Thymus (tissue), 11 donors: ENCODE measurements around the gene NIPA2. TPM values are rescaled to one million over a fixed set of nuclear protein-coding genes. Genes with fewer than 3 reads are reported as not detected.

ENCODE experiments used
- DNase-seq, 9 donors: peaks; one replicate each; pipeline ENCODE4 v3.0.0-alpha.2; 2013; ENCODE audit warnings: low spot score in 9 of 9, low read depth in 6 of 9, missing footprints in 1 of 9
- H3K27ac ChIP-seq, 2 donors: one replicate each; pipeline ENCODE4 v1.5.1; 2013; ENCODE audit warnings: control low read depth in 1 of 2, low read depth in 1 of 2, low read length in 1 of 2, mild to moderate bottlenecking in 1 of 2, moderate library complexity in 1 of 2
- H3K27me3 ChIP-seq, 2 donors: one replicate each; pipeline ENCODE4 v1.5.1; 2013; ENCODE audit warnings: low read length in 1 of 2; ENCODE audit not compliant: control insufficient read depth in 2 of 2, insufficient read depth in 1 of 2
- H3K36me3 ChIP-seq, 2 donors: one replicate each; pipeline ENCODE4 v1.5.1; 2013; ENCODE audit warnings: low read length in 1 of 2, mild to moderate bottlenecking in 1 of 2, moderate library complexity in 1 of 2; ENCODE audit not compliant: control insufficient read depth in 2 of 2, insufficient read depth in 2 of 2
- H3K4me1 ChIP-seq, 2 donors: one replicate each; pipeline ENCODE4 v1.5.1; 2013; ENCODE audit warnings: low read length in 2 of 2; ENCODE audit not compliant: control insufficient read depth in 2 of 2, insufficient read depth in 2 of 2
- H3K4me3 ChIP-seq, 2 donors: one replicate each; pipeline ENCODE4 v1.5.1; 2013; ENCODE audit warnings: low read length in 2 of 2, control low read depth in 1 of 2, mild to moderate bottlenecking in 1 of 2
- H3K9me3 ChIP-seq, 2 donors: one replicate each; pipeline ENCODE4 v1.5.1; 2013; ENCODE audit warnings: low read length in 1 of 2, mild to moderate bottlenecking in 1 of 2; ENCODE audit not compliant: control insufficient read depth in 2 of 2, insufficient read depth in 1 of 2
- WGBS: extraction: QIAGEN DNeasy Blood & Tissue Kit; methylation state at CpG from one replicate; pipeline ENCODE4 v1.1.7; 2013; 5-methylcytosine and 5-hydroxymethylcytosine counted together
- polyA plus RNA-seq: library from polyadenylated mRNA; stranded (reverse); fragments of 200-250 nt; gene quantifications from one replicate; pipeline ENCODE4 v1.2.3, GENCODE V29; 2013
- total RNA-seq: library from RNA; stranded (reverse); fragments of 120-200 nt; gene quantifications from one replicate; pipeline ENCODE4 v1.2.4, GENCODE V29; 2013
- donor health status: healthy.

The NIPA2 gene
- total and polyA plus RNA-seq, 2 donors: 22.0 to 35.7 TPM

DNA sequence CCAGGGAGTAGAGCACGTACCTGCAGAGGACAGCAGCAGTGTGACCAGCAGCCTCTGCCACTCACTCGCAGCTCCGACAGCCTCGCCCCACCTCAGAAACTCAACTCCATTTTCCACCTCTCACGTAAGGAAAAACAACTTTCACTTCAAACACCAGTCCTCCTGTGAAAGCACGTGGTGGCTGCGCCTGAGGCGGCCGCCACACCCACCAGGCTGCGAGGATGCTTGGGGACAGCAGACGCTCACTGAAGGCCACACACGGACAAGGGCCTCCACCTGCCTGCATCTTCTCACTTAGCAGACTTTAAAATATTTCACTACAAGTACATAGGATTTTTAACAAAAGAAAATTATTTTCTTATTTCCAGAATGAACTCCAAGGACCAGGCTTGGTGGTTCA is 73.8 kb downstream of the NIPA2 start:
- H3K27me3 ChIP-seq: no peaks in the 10 kb centered on the region
- 97% methylated on average over 12 of the region's 12 CpGs for WGBS
- H3K9me3 ChIP-seq: no peaks in the 10 kb centered on the region
- no peak overlapping the region for H3K4me3 ChIP-seq
- no peaks in the 10 kb centered on the region for H3K36me3 ChIP-seq
- H3K27ac ChIP-seq: no peak overlapping the region
- no peaks in the 10 kb centered on the region for H3K4me1 ChIP-seq
- no peak for DNase-seq

DNA sequence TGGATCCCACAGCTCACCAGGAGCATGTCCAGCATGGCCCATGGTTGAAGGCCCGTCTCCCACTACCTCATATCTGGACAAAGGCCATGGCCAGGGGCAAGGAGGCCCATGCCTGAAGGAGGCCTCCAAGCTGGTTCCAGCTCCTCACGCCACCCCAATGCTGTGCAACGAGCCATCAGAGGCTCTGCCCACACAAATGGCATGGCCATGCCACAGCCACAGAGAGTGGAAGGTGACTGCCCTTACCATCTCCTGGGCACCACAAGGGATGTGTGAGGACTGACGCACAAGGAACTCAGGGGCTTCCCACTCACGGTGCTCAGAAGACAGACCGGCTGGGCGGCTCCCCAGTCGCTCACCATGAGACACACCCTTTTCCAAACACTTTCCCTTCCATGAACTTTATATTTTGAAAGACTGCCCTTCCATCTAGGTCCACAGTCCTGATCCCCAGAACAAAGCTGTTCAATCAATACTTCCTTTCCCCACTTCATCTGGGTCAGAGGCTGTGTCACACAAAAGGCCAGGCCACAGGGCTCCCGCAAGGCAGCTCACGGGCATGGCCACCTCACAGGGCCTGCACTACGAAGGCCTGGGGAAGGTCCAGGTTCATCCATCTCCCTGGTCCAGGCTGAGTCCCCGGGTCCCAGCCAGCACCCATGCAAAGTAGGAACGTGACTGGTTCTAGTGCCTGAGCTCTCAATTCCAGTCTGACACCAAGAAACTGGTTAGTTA is 75.3 kb downstream of the NIPA2 start:
- Histone ChIP-seq H3K9me3 (no peaks in the 10 kb centered on the region), H3K36me3 (no peaks in the 10 kb centered on the region), H3K27me3 (no peaks in the 10 kb centered on the region), H3K27ac (no peak overlapping the region), H3K4me3 (no peak overlapping the region), H3K4me1 (no peaks in the 10 kb centered on the region)
- no peak for DNase-seq
- WGBS: 98% methylated on average over 13 of the region's 13 CpGs

DNA sequence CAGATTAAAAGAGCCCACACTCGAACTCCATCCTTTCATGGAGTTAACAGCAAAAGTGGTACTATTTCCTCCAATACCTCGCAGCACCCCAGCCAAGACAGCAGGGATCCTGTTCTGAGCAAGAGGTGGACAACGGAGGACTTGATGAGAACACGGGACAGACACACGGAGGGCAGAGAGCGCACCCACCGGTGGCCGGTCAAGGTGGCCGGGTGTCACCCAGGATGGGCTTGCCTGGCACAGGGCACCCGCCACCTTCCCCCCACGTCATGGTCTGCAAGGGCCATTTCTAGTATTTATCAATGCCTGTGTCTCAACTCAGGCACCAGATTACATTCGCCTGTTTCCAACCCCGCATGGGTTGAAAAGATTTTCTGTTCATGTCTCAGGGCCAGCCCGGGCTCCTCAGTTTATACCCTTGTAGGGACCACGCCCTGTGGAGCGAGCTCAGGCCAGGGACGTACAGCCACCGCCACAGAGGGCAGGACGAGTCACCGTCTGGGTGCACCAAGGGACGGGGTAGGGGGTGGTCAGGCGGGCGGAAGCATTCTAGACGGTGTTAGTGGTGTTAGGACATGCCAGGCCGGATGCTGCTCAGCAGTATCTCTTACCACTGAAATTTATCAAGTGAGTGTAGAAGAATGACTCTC is 77.5 kb downstream of the NIPA2 start:
- Histone ChIP-seq H3K27ac (no peak overlapping the region), H3K27me3 (no peaks in the 10 kb centered on the region), H3K4me3 (no peak overlapping the region), H3K4me1 (no peaks in the 10 kb centered on the region), H3K9me3 (no peaks in the 10 kb centered on the region), H3K36me3 (no peaks in the 10 kb centered on the region)
- WGBS: 97% methylated on average over 25 of the region's 25 CpGs
- DNase-seq: no peak

DNA sequence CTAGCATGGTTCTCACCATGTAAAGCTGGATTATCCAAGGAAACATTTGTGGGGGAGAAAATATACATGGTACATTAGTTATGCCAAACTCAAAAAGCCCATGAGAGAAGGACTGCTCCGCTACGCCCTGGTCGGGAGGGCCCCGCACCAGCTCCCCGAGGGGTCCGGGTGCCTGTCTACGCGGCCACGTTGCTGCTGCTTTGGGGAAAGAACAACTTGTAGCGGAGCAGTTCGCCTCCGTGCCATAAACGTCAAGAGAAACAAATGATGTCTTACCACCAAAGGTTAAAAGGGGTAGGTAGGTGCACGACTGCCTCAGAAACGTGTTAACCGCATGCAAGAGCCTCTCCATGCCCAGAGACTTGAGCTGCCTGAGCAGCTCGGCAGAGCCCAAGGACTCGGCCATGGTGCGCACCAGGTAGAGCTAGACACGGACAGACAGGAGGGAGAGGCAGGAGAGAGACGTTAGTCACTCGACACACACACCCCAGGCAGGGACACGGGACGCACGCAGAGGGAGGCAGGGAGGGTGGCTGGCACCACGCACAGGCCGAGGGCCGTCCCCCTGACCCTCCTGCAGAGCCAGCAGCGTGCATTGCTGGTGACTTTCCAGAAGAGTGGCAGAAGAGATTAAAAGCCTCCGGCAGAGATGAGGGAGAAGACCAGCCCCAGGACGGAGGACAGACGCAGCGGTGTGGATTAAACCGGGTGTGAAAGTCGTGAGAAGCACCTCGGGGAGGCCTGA is 78.3 kb downstream of the NIPA2 start:
- DNase-seq: no peak
- 97% methylated on average over 36 of the region's 36 CpGs for WGBS
- no peaks in the 10 kb centered on the region for H3K36me3 ChIP-seq

DNA sequence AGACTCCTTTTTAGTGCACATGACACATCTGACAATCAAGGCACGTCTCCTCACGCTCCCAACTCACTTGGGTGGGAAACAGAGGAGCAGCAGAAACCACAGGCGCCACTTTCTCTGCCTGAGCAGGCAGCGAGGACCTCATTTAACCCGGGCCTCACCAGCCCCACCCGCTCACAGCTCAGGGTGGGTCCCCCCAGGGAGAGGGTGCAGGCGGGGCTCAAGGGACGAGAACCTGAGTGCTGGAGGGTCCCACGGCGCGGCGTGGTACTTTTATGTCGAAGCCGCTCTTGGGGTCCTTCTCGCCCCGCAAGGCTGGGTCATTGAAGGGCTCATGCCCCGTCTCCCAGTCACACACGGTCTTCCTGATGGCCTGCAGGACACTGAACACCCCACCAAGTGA is 79.1 kb downstream of the NIPA2 start:
- no peaks in the 10 kb centered on the region for H3K9me3 ChIP-seq
- no peak overlapping the region for H3K27ac ChIP-seq
- 96% methylated on average over 18 of the region's 18 CpGs for WGBS
- DNase-seq: no peak
- H3K27me3 ChIP-seq: no peaks in the 10 kb centered on the region
- H3K4me3 ChIP-seq: no peak overlapping the region
- H3K36me3 ChIP-seq: no peaks in the 10 kb centered on the region
- H3K4me1 ChIP-seq: no peaks in the 10 kb centered on the region

More for the DNA sequence above, 78.3 kb downstream of the NIPA2 start:
- no peak overlapping the region for H3K4me3 ChIP-seq
- no peak overlapping the region for H3K27ac ChIP-seq
- H3K27me3 ChIP-seq: no peaks in the 10 kb centered on the region
- no peaks in the 10 kb centered on the region for H3K4me1 ChIP-seq
- H3K9me3 ChIP-seq: no peaks in the 10 kb centered on the region

Other genes starting within 250 kb of the NIPA2 start
- gene NIPA1, start 52.0 kb upstream of the NIPA2 start, total RNA-seq: 12.6 TPM
- gene NIPA1, start 52.0 kb upstream of the NIPA2 start, polyA plus RNA-seq: 5.7 TPM
- 19.6 TPM for gene CYFIP1, start 141.7 kb downstream of the NIPA2 start, total RNA-seq
- 23.3 TPM for gene CYFIP1, start 141.7 kb downstream of the NIPA2 start, polyA plus RNA-seq
- 19.7 TPM for gene TUBGCP5, start 200.9 kb downstream of the NIPA2 start, total RNA-seq
- 9.3 TPM for gene TUBGCP5, start 200.9 kb downstream of the NIPA2 start, polyA plus RNA-seq